GM18858 (cell line): ENCODE data around the gene RCBTB1.
"Not testable (repeated sequence)": the region's sequence is repeated elsewhere in the genome, so short reads cannot be mapped to it uniquely, and the experiment has no call there.

Source experiments
- ATAC-seq: cut with Tn5 transposase; IDR thresholded peaks from one replicate; pipeline ENCODE4 v1.9.1; 2021; ENCODE audit not compliant: unreplicated experiment

The RCBTB1 gene

DNA sequence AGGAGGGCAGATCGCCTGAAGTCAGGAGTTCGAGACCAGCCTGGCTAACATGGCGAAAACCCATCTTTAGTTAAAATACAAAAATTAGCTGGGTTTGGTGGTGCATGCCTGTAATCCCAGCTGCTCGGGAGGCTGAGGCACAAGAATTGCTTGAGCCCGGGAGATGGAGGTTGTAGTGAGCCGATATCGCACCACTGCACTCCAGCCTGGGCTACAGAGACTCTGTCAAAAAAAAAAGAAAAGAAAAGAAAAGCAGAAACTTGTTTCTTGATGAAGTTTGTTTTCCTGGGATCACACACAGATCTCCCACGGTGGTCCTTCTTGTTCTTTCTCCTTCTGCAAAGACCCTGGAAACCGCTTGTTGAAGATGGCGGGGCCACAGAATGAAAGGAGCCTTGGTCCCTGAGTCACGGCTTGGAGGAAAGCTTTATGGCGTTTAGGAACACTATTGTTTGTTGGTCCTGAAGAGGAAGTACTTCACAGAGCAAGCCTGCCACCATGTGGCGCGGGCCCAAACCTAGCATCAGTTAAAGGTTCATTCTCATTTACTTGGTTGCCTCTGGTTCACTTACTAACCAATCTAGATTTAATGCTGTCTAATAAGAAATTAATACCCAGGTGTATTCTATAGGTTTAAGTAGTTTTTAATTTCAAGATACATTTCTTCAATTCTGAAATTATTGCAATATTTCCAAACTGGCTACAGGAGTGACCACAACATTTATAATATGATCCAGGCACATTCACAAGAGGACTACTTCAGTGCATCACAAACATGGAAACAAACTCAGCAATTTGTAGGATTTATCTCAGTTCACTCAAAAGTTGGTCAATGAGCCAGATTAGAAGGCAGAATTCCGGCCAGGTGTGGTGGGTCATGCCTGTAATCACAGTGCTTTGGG is 21.6 kb upstream of the RCBTB1 start:
- peak; percentile 94 for ATAC-seq

DNA sequence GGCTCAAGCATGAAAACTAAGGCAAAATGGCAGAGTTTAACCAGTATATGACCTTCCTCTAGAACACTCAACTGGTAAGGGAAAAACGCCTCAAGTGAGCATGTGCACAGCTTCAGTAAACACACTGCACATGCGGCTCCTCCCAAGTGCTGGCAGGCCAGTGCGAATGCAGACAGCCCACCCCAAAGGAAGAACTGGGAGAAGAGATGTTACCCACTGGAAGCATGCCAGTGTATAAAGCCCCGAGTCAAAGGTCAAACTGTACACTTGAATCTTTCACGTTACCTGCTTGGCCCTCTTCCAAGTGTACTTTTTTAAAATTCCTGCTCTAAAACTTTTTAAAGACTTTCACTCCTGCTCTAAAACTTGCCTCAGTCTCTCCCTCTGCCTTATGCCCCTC is 19.2 kb upstream of the RCBTB1 start:
- no peak for ATAC-seq

DNA sequence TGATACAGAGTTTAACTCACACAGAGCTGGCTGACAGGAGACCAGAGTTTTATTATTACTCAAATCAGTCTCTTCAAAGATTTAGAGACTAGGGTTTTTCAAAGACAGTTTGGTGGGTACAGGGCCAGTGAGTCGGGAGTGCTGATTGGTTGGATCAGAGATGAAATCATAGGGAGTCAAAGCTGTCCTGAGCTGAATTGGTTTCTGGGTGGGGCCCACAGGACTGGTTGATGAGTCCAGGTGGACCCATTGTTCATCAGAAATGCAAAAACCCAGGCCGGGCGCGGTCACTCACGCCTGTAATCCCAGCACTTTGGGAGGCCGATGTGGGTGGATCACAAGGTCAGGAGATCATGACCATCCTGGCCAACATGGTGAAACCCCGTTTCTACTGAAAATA is 17.3 kb upstream of the RCBTB1 start:
- not testable (repeated sequence) for ATAC-seq

DNA sequence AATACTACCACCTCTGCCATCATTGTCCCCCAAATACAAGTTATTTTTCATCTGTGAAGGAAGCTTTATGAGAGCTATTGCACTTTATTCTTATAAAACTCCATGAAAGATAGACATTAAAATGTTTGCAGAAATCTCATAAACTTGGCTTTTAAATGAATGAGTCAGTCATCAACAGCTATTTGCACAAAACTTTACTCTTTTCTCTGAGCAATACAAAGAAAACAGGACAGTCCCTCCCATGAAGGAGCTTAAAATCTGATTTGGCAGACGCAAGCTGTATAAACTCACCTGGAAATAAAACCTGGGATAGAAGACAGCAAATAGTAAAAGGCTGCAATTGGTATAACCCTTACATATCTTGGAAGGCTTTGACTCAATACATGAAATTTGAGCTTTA is 16.6 kb upstream of the RCBTB1 start:
- ATAC-seq = no peak

DNA sequence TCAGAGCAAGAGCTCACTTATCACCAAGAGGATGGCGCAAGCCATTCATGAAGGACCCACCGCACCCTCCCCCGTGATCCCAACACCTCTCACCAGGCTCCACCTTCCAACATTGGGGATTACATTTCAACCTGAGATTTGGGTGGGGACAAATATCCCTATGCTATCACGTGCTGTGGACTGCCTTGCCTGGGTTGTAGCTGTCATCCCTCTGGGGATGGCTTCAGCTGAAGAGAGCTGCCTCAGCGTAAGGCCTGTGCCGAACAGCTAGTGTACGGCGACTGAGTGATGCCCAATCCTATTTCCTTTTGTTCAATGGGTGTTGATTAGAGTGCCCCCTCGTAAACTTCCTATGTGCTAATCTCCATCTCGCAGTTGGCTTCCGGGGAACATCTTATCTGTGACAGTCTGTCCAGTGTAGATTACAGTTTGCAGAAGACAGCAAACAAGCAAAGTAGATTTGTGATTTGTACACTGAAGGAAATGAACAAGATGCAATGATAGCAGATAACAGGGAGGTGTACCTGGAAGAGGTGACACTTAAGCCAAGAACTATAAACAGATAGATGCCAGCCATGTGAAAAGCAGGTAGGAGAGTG is 11.8 kb upstream of the RCBTB1 start:
- ATAC-seq = no peak

DNA sequence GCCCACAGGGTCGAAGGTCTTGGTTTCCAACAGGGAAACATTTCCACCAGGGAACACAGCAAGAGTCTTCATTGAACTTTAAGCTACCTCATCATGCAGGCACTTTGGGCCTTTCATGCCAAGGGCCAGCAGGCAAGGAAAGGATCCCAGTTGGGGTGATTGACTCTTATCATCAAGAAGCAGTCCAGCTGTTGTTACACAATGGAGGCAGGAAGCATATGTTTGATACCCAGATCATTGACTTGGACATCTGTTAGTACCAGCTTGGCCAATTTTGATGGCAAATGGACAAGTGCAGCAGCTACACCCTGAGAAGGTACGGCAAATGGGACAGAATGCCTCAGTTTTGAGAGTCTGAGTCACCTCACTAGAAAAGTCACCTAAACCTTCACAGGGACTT is 10.9 kb upstream of the RCBTB1 start:
- ATAC-seq = no peak

DNA sequence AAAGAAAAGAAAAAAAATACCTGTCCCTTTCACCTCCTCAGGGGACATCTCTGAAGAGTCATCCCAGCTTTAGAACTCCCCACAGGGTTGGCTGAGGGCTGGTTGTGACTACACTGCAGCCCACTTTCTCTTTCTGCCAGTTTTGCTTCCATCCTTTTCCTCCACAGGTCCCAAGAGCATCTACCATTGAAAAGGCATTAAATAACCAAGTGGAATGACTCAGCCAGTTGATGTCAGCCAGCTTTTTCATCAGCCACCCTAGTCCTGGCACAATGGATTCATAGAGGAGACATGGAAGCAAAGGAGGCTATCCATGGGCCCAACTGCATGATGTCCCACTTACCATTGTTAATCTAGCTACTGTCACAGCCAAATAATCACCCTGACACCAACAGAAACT is 9.2 kb upstream of the RCBTB1 start:
- no peak for ATAC-seq

DNA sequence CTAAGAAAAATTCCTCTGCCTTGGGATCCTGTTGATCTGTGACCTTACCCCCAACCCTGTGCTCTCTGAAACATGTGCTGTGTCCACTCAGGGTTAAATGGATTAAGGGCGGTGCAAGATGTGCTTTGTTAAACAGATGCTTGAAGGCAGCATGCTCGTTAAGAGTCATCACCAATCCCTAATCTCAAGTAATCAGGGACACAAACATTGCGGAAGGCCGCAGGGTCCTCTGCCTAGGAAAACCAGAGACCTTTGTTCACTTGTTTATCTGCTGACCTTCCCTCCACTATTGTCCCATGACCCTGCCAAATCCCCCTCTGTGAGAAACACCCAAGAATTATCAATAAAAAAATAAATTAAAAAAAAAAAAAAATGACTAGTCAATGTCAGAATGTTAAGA is 8.5 kb upstream of the RCBTB1 start:
- ATAC-seq = not testable (repeated sequence)

DNA sequence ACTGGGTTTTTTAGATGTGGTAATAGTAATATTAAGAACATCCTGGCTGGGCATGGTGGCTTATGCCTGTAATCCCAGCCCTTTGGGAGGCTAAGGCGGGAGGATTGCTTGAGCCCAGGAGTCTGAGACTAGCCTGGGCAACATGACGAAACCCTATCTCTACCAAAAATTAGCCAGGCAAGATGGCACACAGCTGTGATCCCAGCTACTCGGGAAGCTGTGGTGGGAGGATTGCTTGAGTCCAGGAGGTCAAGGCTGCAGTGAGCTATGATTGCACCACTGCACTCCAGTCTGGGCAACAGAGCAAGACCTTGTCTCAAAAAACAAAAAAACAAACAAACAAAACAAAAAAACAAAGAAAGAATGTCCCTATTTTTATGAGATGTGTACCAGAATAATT is 5.4 kb upstream of the RCBTB1 start:
- ATAC-seq = not testable (repeated sequence)

DNA sequence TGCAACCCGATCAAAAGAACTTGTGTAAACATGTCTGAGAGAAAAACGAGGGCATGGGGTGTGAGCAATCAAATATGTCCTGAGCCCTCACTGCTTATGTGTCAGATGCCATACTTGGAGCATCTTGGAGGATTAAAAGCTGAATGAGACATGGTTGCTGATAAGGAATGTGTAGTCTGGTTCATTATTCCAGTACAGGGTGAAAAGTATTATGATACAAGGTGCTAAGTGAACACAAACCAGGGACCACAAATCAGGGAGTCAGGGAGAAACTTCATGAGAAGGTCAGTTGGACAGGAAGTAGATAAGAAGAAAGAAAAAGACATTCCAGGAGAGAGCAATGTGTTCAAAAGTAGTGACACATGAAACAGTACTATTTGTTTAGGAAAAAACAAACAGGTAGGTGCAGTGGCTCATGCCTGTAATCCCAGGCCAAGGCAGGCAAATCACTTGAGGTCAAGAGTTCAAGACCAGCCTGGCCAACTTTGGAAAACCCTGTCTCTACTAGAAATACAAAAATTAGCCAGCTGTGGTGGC is 2.0 kb upstream of the RCBTB1 start:
- ATAC-seq = no peak

DNA sequence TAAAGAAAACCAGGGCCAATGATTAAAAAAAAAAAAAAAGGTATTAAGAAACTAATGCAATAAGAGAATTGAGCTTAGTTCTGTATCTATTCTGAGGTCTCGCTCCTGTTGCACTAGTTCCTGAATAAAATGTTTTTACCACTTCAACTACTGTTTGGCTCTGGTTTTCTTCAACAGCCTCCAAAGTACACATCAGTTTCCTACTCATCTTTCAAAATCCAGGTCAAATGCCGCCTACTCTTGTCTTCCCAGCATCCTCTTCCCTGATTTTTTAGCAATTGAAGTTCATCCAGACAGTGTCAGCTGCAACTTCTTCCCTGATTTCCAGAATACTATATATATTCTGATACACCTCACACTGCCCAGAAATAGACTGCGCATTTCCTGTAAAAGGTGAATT is 1.4 kb upstream of the RCBTB1 start:
- ATAC-seq = no peak

DNA sequence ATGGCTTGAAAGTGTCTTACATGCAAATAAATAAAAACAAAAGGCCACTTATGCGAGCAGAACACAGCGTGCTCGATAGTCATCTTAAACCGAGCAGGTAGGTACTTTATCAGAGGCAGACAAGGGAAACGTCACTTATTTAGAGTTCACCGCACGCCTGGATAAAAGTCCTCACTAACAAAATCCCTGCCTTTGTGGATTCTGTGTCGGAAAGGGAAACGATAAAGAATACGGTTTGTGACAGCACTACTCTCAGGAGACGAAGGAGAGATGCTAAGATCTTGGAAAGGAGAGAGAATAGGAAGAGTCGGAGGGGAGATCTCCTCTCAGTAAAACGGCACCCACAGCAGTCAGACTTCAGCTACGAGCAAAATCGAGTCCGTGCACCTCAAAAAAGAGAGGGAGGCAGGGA is 581 bp downstream of the RCBTB1 start:
- ATAC-seq = peak; percentile 10

DNA sequence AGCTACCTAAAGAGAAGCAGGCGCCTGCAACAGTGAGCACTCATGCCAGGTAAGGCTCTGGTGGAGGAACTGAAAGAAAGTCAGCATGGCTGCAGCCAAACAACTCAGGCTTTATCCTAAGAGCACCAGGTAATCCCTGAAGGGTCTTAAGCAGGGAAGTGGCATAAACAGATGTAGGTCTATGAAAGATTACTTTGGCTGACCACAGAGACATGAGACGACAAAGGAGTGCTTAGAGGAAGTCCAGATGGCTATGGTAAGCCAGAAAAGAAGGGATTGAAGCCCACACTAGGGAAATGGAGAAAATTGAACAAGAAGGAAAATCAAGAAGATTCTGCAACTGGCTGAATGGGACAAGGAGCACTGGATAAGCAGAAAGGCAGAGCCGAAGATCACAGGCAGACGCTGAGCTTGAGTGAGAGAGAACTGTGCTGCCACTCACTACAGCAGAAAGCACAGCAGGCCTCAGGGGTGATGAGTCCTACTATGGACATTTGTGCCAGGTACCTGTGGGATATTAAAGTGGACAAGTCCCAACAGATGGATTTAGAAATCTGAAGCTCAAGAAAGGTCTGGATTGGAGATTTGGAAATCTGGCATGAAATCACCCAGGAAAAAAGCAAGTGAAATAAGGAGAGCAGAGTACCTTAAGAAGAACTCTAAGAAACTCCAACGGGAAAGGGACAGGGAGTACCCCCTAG is 4.2 kb downstream of the RCBTB1 start:
- ATAC-seq = no peak

DNA sequence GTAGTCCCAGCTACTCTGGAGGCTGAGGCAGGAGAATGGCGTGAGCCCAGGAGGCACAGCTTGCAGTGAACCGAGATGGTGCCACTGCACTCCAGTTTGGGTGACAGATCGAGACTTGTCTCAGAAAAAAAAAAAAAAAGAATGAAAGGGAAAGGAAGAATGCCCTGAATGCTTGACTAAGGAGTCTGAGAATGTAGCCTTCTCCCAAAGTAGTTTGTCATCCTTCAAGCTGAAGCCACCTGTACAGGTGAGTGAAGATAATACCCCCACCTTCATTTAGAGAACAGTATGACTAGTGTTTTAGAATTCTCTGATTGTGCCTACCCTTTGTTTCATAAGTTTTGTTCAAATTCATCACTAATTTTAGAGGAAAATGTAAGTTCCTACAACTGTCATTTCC is 5.9 kb downstream of the RCBTB1 start:
- no peak for ATAC-seq

DNA sequence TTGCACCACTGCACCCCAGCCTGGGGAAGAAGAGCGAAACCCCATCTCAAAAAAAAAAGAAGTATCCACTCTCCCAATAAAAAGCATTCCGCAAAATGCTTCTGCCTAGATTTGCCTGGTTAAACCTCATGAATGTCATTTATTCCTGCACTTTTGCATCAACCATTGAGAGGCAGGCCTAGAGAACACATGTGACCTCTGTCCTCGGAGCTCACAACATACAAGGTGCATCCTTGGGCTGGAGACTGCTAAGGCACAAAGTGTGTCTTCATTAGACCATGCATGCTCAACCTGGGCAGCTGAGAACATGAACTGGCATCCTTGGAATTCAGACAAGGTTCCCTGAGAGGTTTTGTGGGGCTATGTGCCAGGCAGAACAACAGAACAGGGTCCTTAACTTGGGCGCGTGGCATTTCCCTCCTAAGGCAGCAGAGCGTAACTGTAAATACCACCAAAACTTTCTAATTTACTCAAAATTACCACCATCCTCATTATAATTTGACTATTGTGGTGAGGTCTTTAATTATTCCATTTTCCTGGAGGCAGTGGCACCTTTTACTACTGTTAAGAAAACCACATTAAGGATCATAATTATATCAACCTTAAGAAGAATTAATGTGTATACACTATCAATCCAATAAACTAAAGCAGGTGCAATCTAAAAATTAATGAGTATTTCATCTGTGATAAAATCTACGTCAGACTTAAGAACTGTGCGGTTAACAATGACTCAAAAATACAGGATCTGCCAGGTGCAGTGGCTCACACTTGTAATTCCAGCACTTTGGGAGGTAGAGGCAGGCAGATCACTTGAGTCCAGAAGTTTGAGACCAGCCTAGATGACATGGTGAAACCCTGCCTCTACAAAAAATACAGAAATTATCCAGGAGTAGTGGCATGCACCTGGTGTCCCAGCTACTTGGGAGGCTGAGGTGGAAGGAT is 13.8 kb downstream of the RCBTB1 start:
- no peak for ATAC-seq

DNA sequence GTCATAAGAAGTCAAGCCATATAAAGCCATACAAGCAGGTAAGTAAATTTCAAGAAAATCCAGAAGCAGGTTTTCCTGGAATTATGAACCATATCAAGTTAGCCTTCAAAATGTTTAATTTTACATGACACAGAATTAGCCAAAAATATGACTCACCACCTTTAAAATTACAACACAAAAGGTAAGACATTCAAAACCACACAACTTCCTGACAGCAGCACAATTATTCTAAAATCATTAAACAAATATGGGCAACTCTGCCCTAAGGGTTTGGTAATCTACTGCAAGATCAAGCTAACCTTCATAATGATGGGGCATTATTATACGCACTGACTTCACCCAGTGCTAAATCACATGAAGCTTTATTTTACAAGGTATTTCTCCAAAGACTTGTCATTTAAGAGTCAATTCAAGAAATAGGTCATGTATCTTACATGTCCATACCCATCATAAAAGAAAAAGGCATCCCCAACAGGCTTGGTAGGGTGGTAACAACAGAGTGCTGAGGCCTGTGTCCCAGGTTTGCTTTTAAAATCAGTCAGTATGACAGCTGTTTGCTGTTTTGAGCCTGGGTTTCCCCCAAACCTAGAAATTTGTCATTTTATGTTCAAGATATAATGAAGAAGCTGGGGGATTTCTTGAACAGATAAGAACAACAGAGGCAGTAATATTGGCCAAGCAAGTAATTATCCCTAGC is 15.2 kb downstream of the RCBTB1 start:
- ATAC-seq = no peak

DNA sequence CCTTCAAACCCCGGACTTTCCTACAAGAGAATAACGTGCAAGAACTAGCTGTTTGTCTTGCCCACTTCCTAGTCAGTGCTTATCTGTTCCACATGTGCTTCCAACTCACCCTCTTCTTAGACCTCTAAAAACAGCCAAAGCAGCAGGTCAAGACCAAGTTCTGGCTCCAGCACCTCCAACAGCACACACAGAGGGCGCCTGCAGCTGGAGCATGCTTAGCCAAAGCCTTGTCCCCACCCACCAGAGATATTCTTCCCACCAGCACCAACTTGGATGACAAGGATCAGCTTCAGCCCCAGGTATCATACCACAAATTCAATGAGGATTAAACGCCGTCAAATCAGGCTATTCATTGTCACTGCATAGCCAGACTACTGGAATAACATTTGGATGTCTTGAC is 17.9 kb downstream of the RCBTB1 start:
- ATAC-seq = no peak

DNA sequence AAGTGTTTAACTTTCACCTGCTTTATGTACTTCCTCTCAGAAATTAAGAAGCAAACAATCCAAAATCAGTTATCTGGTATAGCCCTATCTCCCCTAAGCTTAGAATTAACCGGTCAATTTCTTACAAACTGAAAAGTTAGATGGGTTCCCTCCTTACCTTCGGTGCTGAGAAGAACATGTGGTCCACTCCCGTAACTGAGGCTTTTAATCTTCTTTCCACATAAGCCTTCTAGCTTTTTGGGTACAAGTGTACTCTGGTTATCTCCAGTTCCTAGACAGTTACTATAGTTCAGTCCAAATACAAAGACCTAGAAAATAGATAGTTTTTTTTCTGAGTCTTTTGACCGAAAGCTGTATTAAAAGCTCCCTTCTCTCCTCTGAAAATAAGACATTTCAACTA is 18.9 kb downstream of the RCBTB1 start:
- no peak for ATAC-seq

DNA sequence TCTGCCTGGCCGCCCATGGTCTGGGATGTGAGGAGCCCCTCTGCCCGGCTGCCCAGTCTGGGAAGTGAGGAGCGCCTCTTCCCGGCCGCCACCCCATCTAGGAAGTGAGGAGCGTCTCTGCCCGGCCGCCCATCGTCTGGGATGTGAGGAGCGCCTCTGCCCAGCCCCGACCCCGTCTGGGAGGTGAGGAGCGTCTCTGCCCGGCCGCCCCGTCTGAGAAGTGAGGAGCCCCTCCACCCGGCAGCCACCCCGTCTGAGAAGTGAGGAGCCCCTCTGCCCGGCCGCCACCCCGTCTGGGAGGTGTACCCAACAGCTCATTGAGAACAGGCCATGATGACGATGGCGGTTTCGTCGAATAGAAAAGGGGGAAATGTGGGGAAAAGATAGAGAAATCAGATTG is 19.9 kb downstream of the RCBTB1 start:
- not testable (repeated sequence) for ATAC-seq

DNA sequence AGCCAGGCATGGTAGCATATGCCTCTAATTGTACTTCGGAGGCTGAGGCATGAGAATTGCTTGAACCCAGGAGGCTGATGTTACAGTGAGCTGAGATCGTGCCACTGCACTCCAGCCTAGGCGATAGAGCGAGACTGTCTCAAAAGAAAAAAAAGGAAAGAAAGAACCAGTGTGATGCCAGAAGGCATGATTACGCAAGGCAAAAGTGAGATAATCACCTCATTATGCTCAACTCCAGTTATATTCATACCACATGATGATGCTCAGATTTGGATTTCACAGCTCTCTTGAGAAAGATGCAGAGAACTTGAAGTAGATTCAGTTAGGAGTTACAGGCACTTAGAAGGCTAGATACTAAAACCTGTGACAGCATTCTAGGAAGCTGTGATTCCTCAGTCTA is 21.8 kb downstream of the RCBTB1 start:
- ATAC-seq = no peak
